SU-DHL-6 (cell line): ENCODE data around the gene LIPA.

ENCODE experiments used
- EZH2phosphoT487 ChIP-seq: fragments of 200-600 bp; sonication (generic), shearing (Covaris generic); conservative IDR thresholded peaks from 2 replicates; pipeline ENCODE4 v1.6.1; 2018; ENCODE audit warnings: mild to moderate bottlenecking, antibody characterized with exemption, low read length, moderate library complexity, mixed read lengths
- TF ChIP-seq, protein P1 (sequence below): fragments of 200-600 bp; sonication (generic); IDR thresholded peaks from one replicate; pipeline ENCODE4 v1.5.1; 2017; ENCODE audit warnings: antibody characterized with exemption, mild to moderate bottlenecking, low read length, moderate library complexity; ENCODE audit not compliant: insufficient read depth, poor library complexity, severe bottlenecking

DNA sequence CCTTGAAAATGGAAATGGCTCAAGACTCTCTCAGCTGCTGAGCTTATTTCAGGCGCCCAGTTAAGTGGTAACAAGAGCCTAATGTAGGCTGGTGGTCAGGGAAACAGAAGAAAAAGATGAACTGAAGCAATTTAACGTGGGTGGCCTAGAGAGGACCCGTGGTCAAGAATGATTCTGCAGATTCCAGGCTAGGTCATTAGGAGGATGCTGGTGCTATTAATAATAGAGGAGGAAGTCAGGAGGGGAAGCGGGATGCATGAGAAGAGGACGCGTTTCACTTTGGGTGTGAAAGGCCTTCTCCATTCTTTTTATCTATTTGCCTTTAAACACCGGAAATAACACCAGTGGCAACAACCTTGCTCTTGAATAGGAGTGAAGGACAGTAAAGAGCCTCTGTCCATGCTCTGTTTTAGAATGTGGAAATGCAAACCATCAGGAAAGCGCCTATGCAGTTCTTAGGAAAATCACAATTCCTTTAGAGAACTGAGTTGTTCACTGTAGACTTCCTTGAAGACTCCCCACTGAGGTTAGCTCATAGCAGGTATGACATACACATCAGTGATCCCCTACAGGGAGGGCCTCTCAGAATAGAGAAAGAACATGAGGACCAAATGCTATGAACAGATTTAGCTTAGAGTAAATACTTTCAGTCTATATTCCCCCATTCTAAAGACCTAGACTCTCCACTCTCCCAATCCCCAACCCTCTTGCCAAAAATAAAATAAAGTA, 8.6 kb downstream of the LIPA start:
- TF ChIP-seq, protein P1, sequence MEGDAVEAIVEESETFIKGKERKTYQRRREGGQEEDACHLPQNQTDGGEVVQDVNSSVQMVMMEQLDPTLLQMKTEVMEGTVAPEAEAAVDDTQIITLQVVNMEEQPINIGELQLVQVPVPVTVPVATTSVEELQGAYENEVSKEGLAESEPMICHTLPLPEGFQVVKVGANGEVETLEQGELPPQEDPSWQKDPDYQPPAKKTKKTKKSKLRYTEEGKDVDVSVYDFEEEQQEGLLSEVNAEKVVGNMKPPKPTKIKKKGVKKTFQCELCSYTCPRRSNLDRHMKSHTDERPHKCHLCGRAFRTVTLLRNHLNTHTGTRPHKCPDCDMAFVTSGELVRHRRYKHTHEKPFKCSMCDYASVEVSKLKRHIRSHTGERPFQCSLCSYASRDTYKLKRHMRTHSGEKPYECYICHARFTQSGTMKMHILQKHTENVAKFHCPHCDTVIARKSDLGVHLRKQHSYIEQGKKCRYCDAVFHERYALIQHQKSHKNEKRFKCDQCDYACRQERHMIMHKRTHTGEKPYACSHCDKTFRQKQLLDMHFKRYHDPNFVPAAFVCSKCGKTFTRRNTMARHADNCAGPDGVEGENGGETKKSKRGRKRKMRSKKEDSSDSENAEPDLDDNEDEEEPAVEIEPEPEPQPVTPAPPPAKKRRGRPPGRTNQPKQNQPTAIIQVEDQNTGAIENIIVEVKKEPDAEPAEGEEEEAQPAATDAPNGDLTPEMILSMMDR, result no peak
- no peak for TF ChIP-seq EZH2phosphoT487
